ENCODE data around the gene HPCA.

Gene HPCA

GRCh38 chr1:32886004-32886827 is at the start of gene HPCA:
Gene HPCA (plus strand): TSS chr1:32886491. CDS start chr1:32888899, 2,408 bp downstream.
- in situ Hi-C loops (cut with HindIII; ENCODE audit: low sequenced_read_pairs) = no loop called here

- in situ Hi-C loops (cut with HindIII; ENCODE audit: low sequenced_read_pairs) = no loop called here
Observed at GRCh38 chr1:32848354-32849063, 37.8 kb upstream of the HPCA start.

- in situ Hi-C loops (cut with HindIII; ENCODE audit: low sequenced_read_pairs) = loop anchor here (5.0 to 10.0 kb wide), 2 partner anchors 99 to 329 kb away; partner anchors contain the start of gene TRIM62
Observed at GRCh38 chr1:32855861-32856617, 30.3 kb upstream of the HPCA start.

- in situ Hi-C loops (cut with HindIII; ENCODE audit: low sequenced_read_pairs) = loop anchor here (5.0 to 10.0 kb wide), 2 partner anchors 101 to 327 kb away; partner anchors contain the start of gene TRIM62
Observed at GRCh38 chr1:32858136-32858535, 28.2 kb upstream of the HPCA start.

- in situ Hi-C loops (cut with HindIII; ENCODE audit: low sequenced_read_pairs) = loop anchor here (5.0 to 10.0 kb wide), 2 partner anchors 101 to 326 kb away; partner anchors contain the start of gene TRIM62
Observed at GRCh38 chr1:32858791-32859190, 27.5 kb upstream of the HPCA start.

GRCh38 chr1:32859915-32860314 is 26.4 kb upstream of the HPCA start:
- in situ Hi-C loops (cut with HindIII; ENCODE audit: low sequenced_read_pairs) = loop anchor here (5.0 to 10.0 kb wide), 4 partner anchors 53 to 325 kb away; partner anchors contain the start of gene TRIM62

- in situ Hi-C loops (cut with HindIII; ENCODE audit: low sequenced_read_pairs) = loop anchor here (5.0 kb wide), 2 partner anchors 53 to 82 kb away; no protein-coding TSS in a partner anchor
Observed at GRCh38 chr1:32860566-32860965, 25.7 kb upstream of the HPCA start.

GRCh38 chr1:32861904-32862695 is 24.2 kb upstream of the HPCA start:
- in situ Hi-C loops (cut with HindIII; ENCODE audit: low sequenced_read_pairs) = loop anchor here (5.0 kb wide), 2 partner anchors 55 to 80 kb away; no protein-coding TSS in a partner anchor

- in situ Hi-C loops (cut with HindIII; ENCODE audit: low sequenced_read_pairs) = loop anchor here (5.0 kb wide), 2 partner anchors 56 to 79 kb away; no protein-coding TSS in a partner anchor
Observed at GRCh38 chr1:32863218-32863880, 22.9 kb upstream of the HPCA start.

- in situ Hi-C loops (cut with HindIII; ENCODE audit: low sequenced_read_pairs) = loop anchor here (5.0 kb wide), 2 partner anchors 57 to 78 kb away; no protein-coding TSS in a partner anchor
Observed at GRCh38 chr1:32863881-32864245, 22.4 kb upstream of the HPCA start.

GRCh38 chr1:32864375-32865019 is 21.8 kb upstream of the HPCA start:
- in situ Hi-C loops (cut with HindIII; ENCODE audit: low sequenced_read_pairs) = loop anchor here (5.0 kb wide), 2 partner anchors 57 to 78 kb away; no protein-coding TSS in a partner anchor

- in situ Hi-C loops (cut with HindIII; ENCODE audit: low sequenced_read_pairs) = no loop called here
Observed at GRCh38 chr1:32865639-32866405, 20.5 kb upstream of the HPCA start.

GRCh38 chr1:32867151-32867550 is 19.1 kb upstream of the HPCA start:
- in situ Hi-C loops (cut with HindIII; ENCODE audit: low sequenced_read_pairs) = no loop called here

GRCh38 chr1:32867671-32868070 is 18.6 kb upstream of the HPCA start:
- in situ Hi-C loops (cut with HindIII; ENCODE audit: low sequenced_read_pairs) = no loop called here

- in situ Hi-C loops (cut with HindIII; ENCODE audit: low sequenced_read_pairs) = no loop called here
Observed at GRCh38 chr1:32868085-32868484, 18.2 kb upstream of the HPCA start.

- in situ Hi-C loops (cut with HindIII; ENCODE audit: low sequenced_read_pairs) = no loop called here
Observed at GRCh38 chr1:32868806-32869455, 17.4 kb upstream of the HPCA start.

GRCh38 chr1:32869923-32870614 is 16.2 kb upstream of the HPCA start:
- in situ Hi-C loops (cut with HindIII; ENCODE audit: low sequenced_read_pairs) = no loop called here

All from endothelial cell of hepatic sinusoid (primary cell).